Activated naive CD8-positive, alpha-beta T cell treated with anti-CD3 and anti-CD28 coated beads, Interleukin-2, amount 50 U/mL, for 24 hours (primary cell): ENCODE results near the gene ZBTB7B.

Source experiments
- ATAC-seq: fragments of 150-1000 bp; cut with Tn5 transposase; one replicate; pipeline ENCODE4 v1.10.0; 2021
- DNase-seq: peaks from one replicate; pipeline ENCODE4 v3.0.0; 2021
- H3K27ac Mint-ChIP-seq: one replicate; pipeline ENCODE4 v1.8.0; 2021; ENCODE audit warnings: mild to moderate bottlenecking, mixed read lengths
- H3K27me3 Mint-ChIP-seq: one replicate; pipeline ENCODE4 v1.8.0; 2021; ENCODE audit warnings: mixed read lengths
- H3K36me3 Mint-ChIP-seq: one replicate; pipeline ENCODE4 v1.8.0; 2021; ENCODE audit warnings: low read depth, mixed read lengths
- H3K4me1 Mint-ChIP-seq: one replicate; pipeline ENCODE4 v1.8.0; 2021; ENCODE audit warnings: mixed read lengths
- H3K4me3 Mint-ChIP-seq: one replicate; pipeline ENCODE4 v1.8.0; 2021; ENCODE audit warnings: mild to moderate bottlenecking, moderate library complexity, mixed read lengths
- H3K9me3 Mint-ChIP-seq: one replicate; pipeline ENCODE4 v1.8.0; 2021; ENCODE audit warnings: mixed read lengths

Gene ZBTB7B

DNA sequence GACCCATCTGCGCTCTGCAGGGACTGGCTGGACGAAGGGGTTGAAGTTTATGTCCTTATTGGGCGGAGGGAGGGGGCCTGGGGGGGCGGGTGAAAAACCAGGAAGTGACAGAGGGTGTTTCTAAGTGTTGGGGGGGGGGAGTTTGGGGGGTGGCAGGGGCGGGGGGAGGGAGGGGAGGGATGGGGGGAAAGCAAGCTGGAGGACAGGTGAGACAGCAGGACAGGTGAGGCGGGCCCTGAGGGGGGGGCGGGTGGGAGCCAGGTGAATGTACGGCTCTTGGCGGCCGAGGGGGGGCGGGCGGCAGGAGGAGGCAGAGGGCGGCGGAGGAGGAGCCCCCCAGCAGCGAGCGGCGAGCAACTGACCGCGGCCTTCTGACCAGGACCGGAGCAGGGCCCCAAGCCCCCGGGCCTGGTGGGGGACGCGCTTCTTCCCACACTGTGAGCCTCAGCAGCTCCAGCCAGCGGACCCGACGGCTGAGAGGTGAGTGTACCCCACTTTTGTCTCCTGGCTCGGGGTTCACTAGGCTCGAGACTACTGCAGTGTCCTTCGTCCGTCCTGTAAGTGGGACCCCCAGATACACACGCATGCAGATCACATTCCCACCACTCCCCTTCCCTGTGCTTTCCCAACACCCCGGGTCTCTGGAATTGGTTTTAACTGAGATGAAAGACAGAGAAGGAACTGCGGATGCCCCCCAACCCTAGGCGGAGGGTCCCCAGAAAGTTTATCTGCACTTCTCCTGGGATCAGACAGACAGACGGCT is at the start of gene ZBTB7B:
ZBTB7B (plus strand) TSS at position 339 of the 763 bp plus-strand sequence. CDS start 11,859 bp downstream, outside the sequence.
- Mint-ChIP-seq H3K4me1 (peaks cover 62% of the 10 kb centered on the region), H3K36me3 (no peaks in the 10 kb centered on the region), H3K4me3 (peak within 1 kb of the TSS; percentile 88), H3K27ac (peak within 1 kb of the TSS; percentile 89), H3K9me3 (no peaks in the 10 kb centered on the region), H3K27me3 (no peaks in the 10 kb centered on the region)
- no peak for ATAC-seq
- peak; percentile 25 for DNase-seq

- Mint-ChIP-seq H3K27me3 (no peaks in the 10 kb centered on the region), H3K9me3 (no peaks in the 10 kb centered on the region), H3K4me1 (peaks cover 74% of the 10 kb centered on the region), H3K27ac (peak overlapping the region; percentile 94), H3K4me3 (peak overlapping the region; percentile 90), H3K36me3 (peaks cover 3% of the 10 kb centered on the region)
- no peak for ATAC-seq
- no peak for DNase-seq
Measured at GRCh38 chr1:154953611-154954038, 49.0 kb upstream of the ZBTB7B start.

- ATAC-seq, result no peak
- H3K36me3 Mint-ChIP-seq, result peaks cover 3% of the 10 kb centered on the region
- peaks cover 71% of the 10 kb centered on the region for H3K4me1 Mint-ChIP-seq
- no peaks in the 10 kb centered on the region for H3K9me3 Mint-ChIP-seq
- peak overlapping the region; percentile 90 for H3K4me3 Mint-ChIP-seq
- peak overlapping the region; percentile 94 for H3K27ac Mint-ChIP-seq
- no peak for DNase-seq
- H3K27me3 Mint-ChIP-seq, result no peaks in the 10 kb centered on the region
Measured at GRCh38 chr1:154954541-154954940, 48.1 kb upstream of the ZBTB7B start.

- Mint-ChIP-seq H3K9me3 (no peaks in the 10 kb centered on the region), H3K4me3 (peak overlapping the region; percentile 90), H3K27ac (peak overlapping the region; percentile 94), H3K36me3 (peaks cover 5% of the 10 kb centered on the region), H3K27me3 (no peaks in the 10 kb centered on the region), H3K4me1 (peaks cover 74% of the 10 kb centered on the region)
- ATAC-seq (peak; percentile 89), DNase-seq (peak; percentile 75)
Measured at GRCh38 chr1:154955039-154955717, 47.4 kb upstream of the ZBTB7B start.

- H3K27ac Mint-ChIP-seq, result peak within 1 kb of the TSS; percentile 94
Measured at GRCh38 chr1:154955718-154956543, 46.7 kb upstream of the ZBTB7B start, which contains the start of gene PBXIP1. TSS of gene PBXIP1 (minus strand) at chr1:154956099. CDS start at chr1:154953721, 2,378 bp downstream.

DNA sequence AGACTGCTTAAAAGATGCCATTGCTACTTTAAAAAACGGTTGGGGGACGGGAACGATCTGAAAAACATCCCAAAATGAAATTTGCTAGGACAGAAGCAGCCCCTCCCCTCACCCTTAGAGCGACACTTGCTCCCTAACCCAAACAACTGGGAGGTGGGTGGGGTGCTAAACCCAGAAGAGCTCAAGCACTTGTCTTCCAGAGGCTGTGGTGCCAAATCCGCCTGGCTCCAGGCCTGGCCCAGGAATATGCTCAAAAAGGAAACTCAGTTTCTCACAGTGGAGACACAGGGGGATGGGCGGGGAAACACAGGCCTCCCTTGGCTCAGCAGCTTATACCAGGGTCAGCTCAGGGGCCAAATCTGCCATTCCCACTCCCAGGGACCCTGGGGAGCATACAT is 46.1 kb upstream of the ZBTB7B start:
- Mint-ChIP-seq H3K4me1 (peaks cover 72% of the 10 kb centered on the region), H3K9me3 (no peaks in the 10 kb centered on the region), H3K36me3 (peaks cover 6% of the 10 kb centered on the region), H3K4me3 (peak overlapping the region; percentile 90), H3K27ac (peak overlapping the region; percentile 94), H3K27me3 (no peaks in the 10 kb centered on the region)
- DNase-seq (no peak), ATAC-seq (no peak)

More at GRCh38 chr1:154955718-154956543, 46.7 kb upstream of the ZBTB7B start, which contains the start of gene PBXIP1:
- Mint-ChIP-seq H3K9me3 (no peaks in the 10 kb centered on the region), H3K4me3 (peak within 1 kb of the TSS; percentile 90), H3K27me3 (no peaks in the 10 kb centered on the region), H3K36me3 (peaks cover 5% of the 10 kb centered on the region), H3K4me1 (peaks cover 75% of the 10 kb centered on the region)
- peak; percentile 72 for DNase-seq
- peak; percentile 47 for ATAC-seq

DNA sequence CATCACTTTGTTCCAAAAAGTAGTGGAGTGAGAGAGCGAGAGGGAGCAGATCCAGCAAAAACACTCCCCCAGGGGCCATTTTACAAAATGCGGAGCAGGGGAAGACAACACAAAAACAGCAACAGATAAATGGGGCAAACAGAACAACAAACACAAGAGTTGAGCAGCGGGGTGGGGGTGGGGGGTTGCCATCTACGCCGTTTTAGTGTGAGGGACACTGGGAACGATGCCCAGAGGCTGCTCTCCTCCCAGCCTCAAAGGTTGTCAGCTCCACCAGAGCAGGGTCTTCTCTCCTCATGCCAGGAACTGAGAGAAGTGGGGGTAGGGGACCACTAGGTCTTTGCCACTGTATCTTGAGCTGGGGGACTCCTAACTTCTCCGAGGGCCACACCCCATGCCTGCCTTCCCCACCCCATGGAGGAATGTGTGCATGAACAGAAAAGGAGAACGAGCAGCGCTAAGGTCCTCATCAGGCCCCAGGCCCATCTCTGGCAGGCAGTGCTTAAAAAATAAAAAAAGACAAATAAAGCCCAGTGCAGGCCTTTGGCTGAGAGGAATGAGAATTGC is 45.4 kb upstream of the ZBTB7B start:
- H3K4me3 Mint-ChIP-seq, result no peak overlapping the region
- H3K36me3 Mint-ChIP-seq, result peaks cover 6% of the 10 kb centered on the region
- DNase-seq, result no peak
- H3K9me3 Mint-ChIP-seq, result no peaks in the 10 kb centered on the region
- H3K27me3 Mint-ChIP-seq, result no peaks in the 10 kb centered on the region
- H3K27ac Mint-ChIP-seq, result no peak overlapping the region
- ATAC-seq, result no peak
- H3K4me1 Mint-ChIP-seq, result peaks cover 65% of the 10 kb centered on the region

DNA sequence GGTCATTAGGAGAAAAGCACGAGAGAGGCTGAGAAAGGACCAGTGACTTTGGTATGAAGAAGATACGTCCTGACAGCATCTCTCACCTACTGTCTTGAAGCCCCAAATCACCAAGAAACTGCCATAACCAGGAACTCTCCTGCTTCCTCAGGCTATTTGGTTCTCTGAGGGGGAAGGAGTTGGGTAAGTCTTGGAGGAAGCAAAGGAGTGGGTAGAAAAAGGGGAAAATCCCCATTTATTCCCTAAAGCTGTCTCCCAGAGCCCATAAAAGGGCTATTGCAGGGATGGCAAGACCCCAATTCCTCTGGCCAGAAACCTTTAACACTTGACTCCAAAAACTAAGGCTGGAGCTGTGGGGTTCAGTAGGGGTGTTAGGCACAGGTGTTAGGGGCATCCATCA is 44.6 kb upstream of the ZBTB7B start:
- Mint-ChIP-seq H3K27ac (no peak overlapping the region), H3K36me3 (peaks cover 8% of the 10 kb centered on the region), H3K27me3 (no peaks in the 10 kb centered on the region), H3K4me3 (no peak overlapping the region), H3K4me1 (peaks cover 62% of the 10 kb centered on the region), H3K9me3 (no peaks in the 10 kb centered on the region)
- ATAC-seq, result no peak
- DNase-seq, result no peak

GRCh38 chr1:154958681-154959425 is 43.7 kb upstream of the ZBTB7B start:
- H3K4me3 Mint-ChIP-seq, result peak overlapping the region; percentile 36
- H3K36me3 Mint-ChIP-seq, result peaks cover 11% of the 10 kb centered on the region

DNA sequence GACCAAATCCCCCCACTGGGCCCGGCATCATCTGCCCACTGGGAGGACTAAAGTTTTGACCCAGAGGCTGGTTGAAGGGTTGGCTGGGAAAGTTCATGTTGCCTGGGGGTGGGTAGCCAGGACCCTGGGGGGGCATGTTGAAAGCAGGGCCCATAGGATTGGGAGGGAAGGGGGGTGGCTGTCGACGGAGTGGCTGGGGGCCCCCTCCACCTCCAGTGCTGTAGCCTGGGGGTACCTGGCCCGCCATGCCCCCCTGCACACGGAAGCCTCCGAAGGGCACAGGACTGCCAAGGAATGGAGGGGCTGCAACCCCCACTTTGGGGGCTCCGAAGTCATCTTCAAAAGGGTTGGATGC is 43.2 kb upstream of the ZBTB7B start:
- Mint-ChIP-seq H3K4me1 (peaks cover 52% of the 10 kb centered on the region), H3K9me3 (no peaks in the 10 kb centered on the region), H3K27ac (no peak overlapping the region), H3K4me3 (peak overlapping the region; percentile 4), H3K36me3 (peaks cover 13% of the 10 kb centered on the region), H3K27me3 (no peaks in the 10 kb centered on the region)
- DNase-seq, result no peak
- ATAC-seq, result no peak

More at GRCh38 chr1:154958681-154959425, 43.7 kb upstream of the ZBTB7B start:
- DNase-seq (no peak), ATAC-seq (no peak)
- Mint-ChIP-seq H3K9me3 (no peaks in the 10 kb centered on the region), H3K4me1 (peaks cover 56% of the 10 kb centered on the region), H3K27ac (peak overlapping the region; percentile 11), H3K27me3 (no peaks in the 10 kb centered on the region)

DNA sequence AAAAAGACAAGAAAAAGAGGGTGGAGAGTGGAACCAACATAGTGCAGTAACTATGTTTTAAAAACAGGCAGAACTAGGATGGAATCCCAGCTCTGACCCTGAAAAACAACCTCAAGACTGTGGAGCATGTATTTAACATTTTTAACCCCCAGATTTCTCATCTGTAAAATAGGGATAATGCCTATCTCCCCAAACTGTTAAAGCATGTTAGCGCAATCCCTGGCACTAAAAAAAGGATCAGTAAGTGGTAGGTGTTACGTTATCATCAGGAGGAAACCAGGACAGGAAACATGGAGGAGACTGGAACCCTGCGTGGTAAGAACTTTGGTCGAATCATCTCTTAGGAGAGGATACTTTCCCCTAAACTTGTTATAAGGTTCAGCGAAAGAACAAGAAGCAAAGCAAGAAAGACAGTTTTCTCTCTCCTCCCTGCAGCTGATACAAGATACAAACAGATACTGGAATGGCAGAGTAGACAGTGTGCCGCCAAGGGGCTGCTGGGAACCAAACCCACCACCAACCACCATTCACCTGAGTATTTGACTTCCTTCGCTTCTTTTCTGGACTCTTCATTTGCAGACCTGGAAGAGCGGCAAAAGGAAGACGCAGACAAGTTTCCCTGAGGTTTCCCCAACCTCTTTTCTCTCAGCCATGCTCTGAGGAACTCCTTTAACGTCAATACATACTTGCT is 42.0 kb upstream of the ZBTB7B start:
- peak overlapping the region; percentile 95 for H3K4me3 Mint-ChIP-seq
- peaks cover 40% of the 10 kb centered on the region for H3K4me1 Mint-ChIP-seq
- ATAC-seq, result no peak
- H3K9me3 Mint-ChIP-seq, result no peaks in the 10 kb centered on the region
- DNase-seq, result no peak
- peaks cover 18% of the 10 kb centered on the region for H3K36me3 Mint-ChIP-seq
- peak overlapping the region; percentile 87 for H3K27ac Mint-ChIP-seq
- no peaks in the 10 kb centered on the region for H3K27me3 Mint-ChIP-seq

- peaks cover 32% of the 10 kb centered on the region for H3K4me1 Mint-ChIP-seq
Measured at GRCh38 chr1:154961207-154962155, 41.1 kb upstream of the ZBTB7B start, which contains the start of gene PYGO2. TSS of gene PYGO2 (minus strand) at chr1:154961782. CDS start at chr1:154961576, 206 bp downstream.

More at GRCh38 chr1:154961207-154962155, 41.1 kb upstream of the ZBTB7B start, which contains the start of gene PYGO2:
- Mint-ChIP-seq H3K4me3 (peak within 1 kb of the TSS; percentile 95), H3K27me3 (no peaks in the 10 kb centered on the region), H3K36me3 (peaks cover 21% of the 10 kb centered on the region), H3K9me3 (no peaks in the 10 kb centered on the region), H3K27ac (peak within 1 kb of the TSS; percentile 90)
- peak; percentile 86 for DNase-seq
- ATAC-seq, result peak; percentile 85
